A673 (cell line): ENCODE results near the gene RAB37. TPM values are rescaled to one million over a fixed set of nuclear protein-coding genes. Genes with fewer than 3 reads are reported as not detected.

Experiments
- BruUV-seq: library from RNA; stranded (reverse); fragments of 400-500 nt; replicated peaks from 2 replicates; lab custom pipeline; 2021; lab: Mats Ljungman, UMichigan
- CTCF ChIA-PET: fragments of 300-600 bp; sonication (Branson Sonifier 250); formaldehyde crosslinking; loops from one replicate; lab custom pipeline; 2022; ENCODE audit warnings: antibody characterized with exemption; lab: Charles Lee
- POLR2A ChIA-PET: fragments of 300-600 bp; sonication (Branson Sonifier 250); formaldehyde crosslinking; loops from one replicate; lab custom pipeline; 2022; ENCODE audit warnings: antibody characterized with exemption; ENCODE audit not compliant: low non-redundant PET; lab: Charles Lee
- DNase-seq: peaks from one replicate; pipeline ENCODE4 v3.0.0-alpha.2; 2015; ENCODE audit warnings: low spot score
- H3K27ac ChIP-seq: fragments of 200-600 bp; sonication (generic); 2 replicates; pipeline ENCODE4 v1.5.1; 2016; ENCODE audit warnings: mixed run types, low read depth, mild to moderate bottlenecking, mixed read lengths, antibody characterized with exemption, low read length; ENCODE audit not compliant: poor library complexity, severe bottlenecking
- H3K27me3 ChIP-seq: fragments of 200-600 bp; sonication (generic); replicated peaks from 2 replicates; pipeline ENCODE4 v1.6.1; 2017; ENCODE audit warnings: mixed run types, low read depth, mild to moderate bottlenecking, mixed read lengths, antibody characterized with exemption, low read length; ENCODE audit not compliant: insufficient read depth, poor library complexity
- H3K36me3 ChIP-seq: fragments of 200-600 bp; sonication (generic); 2 replicates; pipeline ENCODE4 v1.6.1; 2016; ENCODE audit warnings: mixed run types, mild to moderate bottlenecking, mixed read lengths, antibody characterized with exemption, low read length; ENCODE audit not compliant: insufficient read depth, poor library complexity, severe bottlenecking
- H3K4me1 ChIP-seq: fragments of 200-600 bp; sonication (generic); 2 replicates; pipeline ENCODE4 v1.6.1; 2017; ENCODE audit warnings: mixed run types, mild to moderate bottlenecking, mixed read lengths, antibody characterized with exemption, low read length; ENCODE audit not compliant: insufficient read depth, poor library complexity, severe bottlenecking
- H3K4me3 ChIP-seq: fragments of 200-600 bp; sonication (generic); 2 replicates; pipeline ENCODE4 v1.5.1; 2016; ENCODE audit warnings: low read depth, mixed run types, mild to moderate bottlenecking, mixed read lengths, low read length; ENCODE audit not compliant: poor library complexity, severe bottlenecking
- H3K9me3 ChIP-seq: fragments of 200-600 bp; sonication (generic); 2 replicates; pipeline ENCODE4 v1.6.1; 2016; ENCODE audit warnings: mixed run types, low read depth, mild to moderate bottlenecking, mixed read lengths, antibody characterized with exemption, low read length; ENCODE audit not compliant: poor library complexity, severe bottlenecking
- CTCF ChIP-seq: fragments of 300-800, 200-600 bp; sonication (generic); conservative IDR thresholded peaks from 2 replicates; pipeline ENCODE4 v1.5.1; 2017; ENCODE audit warnings: low read depth, mild to moderate bottlenecking, antibody characterized with exemption, low read length, moderate library complexity, mixed read lengths
- EZH2 ChIP-seq: fragments of 200-600 bp; sonication (generic); IDR thresholded peaks from 2 replicates; pipeline ENCODE4 v1.6.1; 2017; ENCODE audit warnings: borderline replicate concordance, low read depth, mild to moderate bottlenecking, mixed read lengths, antibody characterized with exemption, low read length; ENCODE audit not compliant: poor library complexity, severe bottlenecking
- intact Hi-C: fragments of 100-400 bp; cut with micrococcal nuclease; formaldehyde crosslinking; loops from one replicate; pipeline ENCODE4 v1.10.0; 2022; ENCODE audit not compliant: unreplicated experiment
- total RNA-seq: library from RNA; stranded (reverse); gene quantifications from 2 replicates; pipeline ENCODE4 v1.2.3, GENCODE V29; 2021

RAB37 gene
- total RNA-seq, 1 experiment from 2014 or later = not detected

DNA sequence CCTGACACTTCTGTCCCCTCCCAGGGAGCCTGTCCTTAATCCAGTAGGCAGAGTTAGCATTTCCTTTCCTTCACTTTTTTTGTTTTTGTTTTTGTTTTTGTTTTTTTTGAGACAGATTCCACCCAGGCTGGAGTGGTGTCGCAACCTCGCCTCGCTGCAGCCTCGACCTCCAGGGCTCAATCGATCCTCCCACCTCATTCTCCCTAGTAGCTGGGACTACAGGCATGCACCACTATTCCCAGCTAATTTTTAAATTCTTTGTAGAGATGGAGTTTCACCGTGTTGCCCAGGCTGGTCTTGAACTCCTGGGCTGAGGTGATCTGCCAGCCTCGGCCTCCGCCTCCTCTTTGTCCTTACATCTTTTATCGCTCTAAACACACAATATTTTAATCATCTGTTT, 15.4 kb downstream of the RAB37 start:
- Histone ChIP-seq H3K9me3 (no peaks in the 10 kb centered on the region), H3K36me3 (no peaks in the 10 kb centered on the region), H3K27ac (no peak overlapping the region), H3K4me3 (no peak overlapping the region), H3K27me3 (no peaks in the 10 kb centered on the region), H3K4me1 (peaks cover 12% of the 10 kb centered on the region)
- no TSS peak for BruUV-seq
- POLR2A ChIA-PET = no interaction called here
- intact Hi-C loops = no loop called here
- DNase-seq = no peak
- CTCF ChIA-PET = no interaction called here
- TF ChIP-seq EZH2 (no peak), CTCF (no peak)

GRCh38 chr17:74752822-74753401, 15.9 kb downstream of the RAB37 start:
- Histone ChIP-seq H3K4me3 (no peak overlapping the region), H3K4me1 (peaks cover 13% of the 10 kb centered on the region), H3K27ac (no peak overlapping the region), H3K27me3 (no peaks in the 10 kb centered on the region), H3K9me3 (no peaks in the 10 kb centered on the region), H3K36me3 (no peaks in the 10 kb centered on the region)
- ChIA-PET CTCF (no interaction called here), POLR2A (no interaction called here)
- BruUV-seq = no TSS peak
- no peak for TF ChIP-seq CTCF
- TF ChIP-seq EZH2 = no peak
- no peak for DNase-seq
- intact Hi-C loops = no loop called here

- no TSS peak for BruUV-seq
- intact Hi-C loops = no loop called here
- TF ChIP-seq CTCF (no peak), EZH2 (no peak)
- no peaks in the 10 kb centered on the region for H3K27me3 ChIP-seq
- peaks cover 32% of the 10 kb centered on the region for H3K4me1 ChIP-seq
- H3K9me3 ChIP-seq = no peaks in the 10 kb centered on the region
- no peak overlapping the region for H3K27ac ChIP-seq
- ChIA-PET POLR2A (no interaction called here), CTCF (interaction anchor here (0.6 kb wide), 1 partner anchor 14 kb away, joined by 7 read pairs; no protein-coding TSS in a partner anchor)
- H3K36me3 ChIP-seq = no peaks in the 10 kb centered on the region
- H3K4me3 ChIP-seq = no peak overlapping the region
- DNase-seq = no peak
Observed at GRCh38 chr17:74754832-74755231, 17.8 kb downstream of the RAB37 start.
